Endothelial cell (in vitro differentiated cells): ENCODE results near the gene THAP8. TPM values are rescaled to one million over a fixed set of nuclear protein-coding genes. Genes with fewer than 3 reads are reported as not detected.
"Not testable (repeated sequence)": the region's sequence is repeated elsewhere in the genome, so short reads cannot be mapped to it uniquely, and the experiment has no call there.

Experiments
- DNase-seq: peaks from one replicate; pipeline ENCODE4 v3.0.0; 2021; ENCODE audit warnings: low spot score
- H3K27ac Mint-ChIP-seq: one replicate; pipeline ENCODE4 v1.8.0; 2021; ENCODE audit warnings: mixed read lengths, inconsistent platforms; ENCODE audit not compliant: unreplicated experiment
- H3K27me3 Mint-ChIP-seq: one replicate; pipeline ENCODE4 v1.8.0; 2021; ENCODE audit warnings: mild to moderate bottlenecking, moderate library complexity, mixed read lengths, inconsistent platforms; ENCODE audit not compliant: unreplicated experiment
- H3K36me3 Mint-ChIP-seq: one replicate; pipeline ENCODE4 v1.8.0; 2021; ENCODE audit warnings: mild to moderate bottlenecking, low read depth, mixed read lengths, inconsistent platforms; ENCODE audit not compliant: unreplicated experiment
- H3K4me1 Mint-ChIP-seq: one replicate; pipeline ENCODE4 v1.8.0; 2021; ENCODE audit warnings: mild to moderate bottlenecking, mixed read lengths, inconsistent platforms; ENCODE audit not compliant: unreplicated experiment
- H3K4me3 Mint-ChIP-seq: one replicate; pipeline ENCODE4 v1.8.0; 2021; ENCODE audit warnings: mild to moderate bottlenecking, mixed read lengths, inconsistent platforms; ENCODE audit not compliant: unreplicated experiment
- H3K9me3 Mint-ChIP-seq: one replicate; pipeline ENCODE4 v1.8.0; 2021; ENCODE audit warnings: mixed read lengths, inconsistent platforms; ENCODE audit not compliant: unreplicated experiment
- total RNA-seq: library from RNA; stranded (reverse); fragmentation: NEBNext Ultra II Directional; extraction: Animal tissue kit (Norgen Biotek cat#: 25700); gene quantifications from one replicate; pipeline ENCODE4 v1.2.1, GENCODE V29; 2021; ENCODE audit not compliant: unreplicated experiment
- TF ChIP-seq, protein P1 (sequence below): fragments of 200-600 bp; sonication (generic); IDR thresholded peaks from one replicate; pipeline ENCODE4 v1.5.0; 2021; ENCODE audit warnings: antibody characterized with exemption; ENCODE audit not compliant: unreplicated experiment

THAP8 gene
- total RNA-seq, 1 donor from 2014 or later = 6.7 TPM

DNA sequence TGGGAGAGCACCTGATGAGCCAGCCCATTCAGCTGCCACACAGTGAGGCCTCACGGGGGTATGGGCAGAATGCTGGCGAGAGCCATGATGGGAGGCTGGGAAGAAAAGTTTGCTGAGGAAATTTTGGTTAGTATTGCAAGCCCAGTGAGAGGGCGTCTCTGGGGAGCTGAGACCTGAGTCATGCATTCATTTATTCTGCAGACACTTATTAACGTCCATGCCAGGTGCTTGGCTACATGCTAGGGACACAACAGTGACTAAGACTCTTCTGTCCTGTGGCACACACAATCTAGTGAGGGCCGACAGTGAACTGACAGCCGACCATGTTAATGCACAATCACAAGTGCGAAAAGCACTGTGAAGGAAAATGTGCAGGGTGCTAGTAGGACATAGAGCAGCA, 27.8 kb upstream of the THAP8 start:
- Mint-ChIP-seq H3K9me3 (no peaks in the 10 kb centered on the region), H3K4me3 (peak overlapping the region; percentile 51), H3K27me3 (peaks cover 6% of the 10 kb centered on the region), H3K4me1 (no peaks in the 10 kb centered on the region), H3K36me3 (peaks cover 23% of the 10 kb centered on the region), H3K27ac (no peak overlapping the region)
- DNase-seq = no peak
- TF ChIP-seq, protein P1, sequence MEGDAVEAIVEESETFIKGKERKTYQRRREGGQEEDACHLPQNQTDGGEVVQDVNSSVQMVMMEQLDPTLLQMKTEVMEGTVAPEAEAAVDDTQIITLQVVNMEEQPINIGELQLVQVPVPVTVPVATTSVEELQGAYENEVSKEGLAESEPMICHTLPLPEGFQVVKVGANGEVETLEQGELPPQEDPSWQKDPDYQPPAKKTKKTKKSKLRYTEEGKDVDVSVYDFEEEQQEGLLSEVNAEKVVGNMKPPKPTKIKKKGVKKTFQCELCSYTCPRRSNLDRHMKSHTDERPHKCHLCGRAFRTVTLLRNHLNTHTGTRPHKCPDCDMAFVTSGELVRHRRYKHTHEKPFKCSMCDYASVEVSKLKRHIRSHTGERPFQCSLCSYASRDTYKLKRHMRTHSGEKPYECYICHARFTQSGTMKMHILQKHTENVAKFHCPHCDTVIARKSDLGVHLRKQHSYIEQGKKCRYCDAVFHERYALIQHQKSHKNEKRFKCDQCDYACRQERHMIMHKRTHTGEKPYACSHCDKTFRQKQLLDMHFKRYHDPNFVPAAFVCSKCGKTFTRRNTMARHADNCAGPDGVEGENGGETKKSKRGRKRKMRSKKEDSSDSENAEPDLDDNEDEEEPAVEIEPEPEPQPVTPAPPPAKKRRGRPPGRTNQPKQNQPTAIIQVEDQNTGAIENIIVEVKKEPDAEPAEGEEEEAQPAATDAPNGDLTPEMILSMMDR = no peak

DNA sequence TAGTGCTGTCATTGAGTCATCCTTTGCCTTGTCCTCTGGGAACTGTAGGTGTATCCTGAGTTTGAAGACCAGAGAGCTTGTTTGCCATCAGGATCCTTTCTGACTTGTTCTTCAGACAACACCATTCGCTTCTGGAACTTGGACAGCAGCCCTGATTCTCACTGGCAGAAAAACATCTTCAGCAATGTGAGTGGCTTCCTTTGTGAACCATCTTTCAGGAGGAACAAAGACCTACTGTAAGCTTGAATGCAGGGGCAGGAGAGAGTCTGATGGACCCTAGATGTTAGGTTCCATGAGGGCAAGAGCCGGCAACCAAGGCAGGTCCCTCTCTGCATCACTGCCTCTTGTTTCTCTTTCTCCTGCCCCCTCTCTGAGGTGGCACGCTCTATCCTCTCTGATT, 27.3 kb upstream of the THAP8 start:
- H3K27ac Mint-ChIP-seq = no peak overlapping the region
- H3K9me3 Mint-ChIP-seq = no peaks in the 10 kb centered on the region
- peaks cover 6% of the 10 kb centered on the region for H3K27me3 Mint-ChIP-seq
- peak overlapping the region; percentile 51 for H3K4me3 Mint-ChIP-seq
- H3K36me3 Mint-ChIP-seq = peaks cover 23% of the 10 kb centered on the region
- no peaks in the 10 kb centered on the region for H3K4me1 Mint-ChIP-seq
- TF ChIP-seq, protein P1 = no peak
- no peak for DNase-seq

GRCh38 chr19:36079389-36079945, 25.4 kb upstream of the THAP8 start:
- Mint-ChIP-seq H3K4me1 (no peaks in the 10 kb centered on the region), H3K27me3 (peaks cover 6% of the 10 kb centered on the region), H3K4me3 (no peak overlapping the region), H3K27ac (no peak overlapping the region), H3K36me3 (peaks cover 21% of the 10 kb centered on the region), H3K9me3 (no peaks in the 10 kb centered on the region)
- DNase-seq = no peak
- TF ChIP-seq, protein P1 = no peak

DNA sequence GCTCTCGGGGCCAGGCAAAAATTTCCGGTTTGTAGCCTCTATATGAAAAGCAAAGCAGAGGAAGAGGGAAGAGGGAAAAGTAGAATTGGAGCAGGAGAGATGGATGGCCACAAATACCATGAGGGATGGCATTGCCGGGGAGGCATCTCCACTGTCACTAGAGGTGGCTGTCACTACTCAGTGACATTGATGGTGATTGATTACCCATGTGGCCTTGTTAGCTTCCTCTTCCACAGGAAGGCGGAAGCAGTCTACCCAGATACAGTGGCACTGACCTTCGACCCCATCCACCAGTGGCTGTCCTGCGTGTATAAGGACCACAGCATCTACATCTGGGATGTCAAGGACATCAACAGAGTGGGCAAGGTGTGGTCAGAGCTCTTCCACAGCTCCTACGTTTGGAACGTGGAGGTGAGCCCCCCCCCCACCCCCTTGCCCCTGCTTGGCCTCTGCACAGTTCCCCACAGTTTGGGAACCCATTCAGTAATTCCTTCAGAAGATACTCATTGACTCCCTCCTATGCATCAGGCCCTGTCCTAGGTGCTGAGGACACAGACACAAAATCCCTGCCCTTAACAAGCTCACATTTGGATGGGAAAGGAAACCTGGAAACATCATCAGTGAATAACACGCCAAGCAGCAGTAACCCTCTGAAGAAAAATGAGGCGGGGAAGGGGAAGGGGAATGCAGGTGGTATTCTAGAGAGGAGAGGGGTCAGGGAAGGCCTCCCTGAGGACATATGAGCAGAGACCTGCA, 19.2 kb upstream of the THAP8 start:
- no peaks in the 10 kb centered on the region for H3K4me1 Mint-ChIP-seq
- H3K27me3 Mint-ChIP-seq = peaks cover 1% of the 10 kb centered on the region

DNA sequence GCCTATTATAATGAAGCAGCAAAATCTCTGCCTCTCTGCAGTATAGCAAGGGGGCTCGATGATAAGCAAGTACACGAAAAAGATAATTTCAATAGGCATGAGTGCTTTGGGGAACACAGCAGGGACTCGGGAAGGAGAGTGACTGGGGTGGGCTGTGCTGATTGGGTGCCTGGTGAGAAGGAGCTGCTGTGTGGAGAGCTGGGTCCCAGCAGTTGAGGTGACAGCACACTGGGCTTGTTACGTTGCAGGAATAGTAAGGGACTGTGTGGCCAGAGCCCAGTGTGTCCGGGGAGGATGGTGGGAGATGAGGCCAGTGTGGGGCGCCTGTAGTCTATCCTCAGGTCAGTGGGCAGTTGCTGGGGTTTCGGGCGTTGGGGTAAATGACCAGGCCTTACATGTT, 18.0 kb upstream of the THAP8 start:
- TF ChIP-seq, protein P1 = no peak
- Mint-ChIP-seq H3K9me3 (no peaks in the 10 kb centered on the region), H3K27me3 (peaks cover 4% of the 10 kb centered on the region), H3K27ac (no peak overlapping the region), H3K36me3 (peaks cover 37% of the 10 kb centered on the region), H3K4me3 (no peak overlapping the region), H3K4me1 (no peaks in the 10 kb centered on the region)
- DNase-seq = no peak

More for the DNA sequence above, 19.2 kb upstream of the THAP8 start:
- Mint-ChIP-seq H3K9me3 (no peaks in the 10 kb centered on the region), H3K27ac (no peak overlapping the region), H3K36me3 (peaks cover 29% of the 10 kb centered on the region), H3K4me3 (no peak overlapping the region)
- no peak for DNase-seq
- TF ChIP-seq, protein P1 = no peak

DNA sequence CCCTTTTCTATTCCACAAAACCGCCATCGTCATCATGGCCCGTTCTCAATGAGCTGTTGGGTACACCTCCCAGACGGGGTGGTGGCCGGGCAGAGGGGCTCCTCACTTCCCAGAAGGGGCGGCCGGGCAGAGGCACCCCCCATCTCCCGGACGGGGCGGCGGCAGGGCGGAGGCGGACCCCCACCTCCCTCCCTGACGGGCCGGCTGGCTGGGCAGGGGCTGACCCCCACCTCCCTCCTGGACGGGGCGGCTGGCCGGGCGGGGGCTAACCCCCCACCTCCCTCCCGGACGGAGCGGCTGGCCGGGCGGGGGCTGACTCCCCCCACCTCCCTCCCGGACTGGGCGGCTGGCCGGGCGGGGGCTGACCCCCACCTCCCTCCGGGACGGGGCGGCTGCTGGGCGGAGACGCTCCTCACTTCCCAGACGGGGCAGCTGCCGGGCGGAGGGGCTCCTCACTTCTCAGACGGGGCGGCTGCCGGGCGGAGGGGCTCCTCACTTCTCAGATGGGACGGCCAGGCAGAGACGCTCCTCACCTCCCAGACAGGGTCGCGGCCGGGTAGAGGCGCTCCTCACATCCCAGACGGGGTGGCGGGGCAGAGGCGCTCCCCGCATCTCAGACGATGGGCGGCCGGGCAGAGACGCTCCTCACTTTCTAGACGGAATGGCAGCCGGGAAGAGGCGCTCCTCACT, 14.9 kb upstream of the THAP8 start:
- H3K4me3 Mint-ChIP-seq, H3K9me3 Mint-ChIP-seq, H3K4me1 Mint-ChIP-seq, DNase-seq, H3K27ac Mint-ChIP-seq, H3K27me3 Mint-ChIP-seq: not testable (repeated sequence)
- H3K36me3 Mint-ChIP-seq = peaks cover 41% of the 10 kb centered on the region
